ENCODE measurements around the gene MAML2.
"Not testable (repeated sequence)": the region's sequence is repeated elsewhere in the genome, so short reads cannot be mapped to it uniquely, and the experiment has no call there.

Gene MAML2

DNA sequence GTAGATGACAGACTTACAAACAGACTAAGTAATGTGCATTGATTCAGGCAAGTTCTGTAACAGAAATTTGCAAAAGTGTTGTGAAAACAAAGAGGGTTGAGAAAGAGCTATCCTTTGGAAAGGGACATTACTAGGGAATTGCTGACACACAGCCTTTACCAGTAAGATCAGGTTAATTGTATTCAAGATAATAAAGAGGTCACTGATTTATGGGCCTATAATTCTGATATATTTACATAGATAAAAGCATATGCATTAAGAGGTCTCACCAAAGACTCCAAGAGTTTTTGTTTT, 138.7 kb downstream of the MAML2 start:
- FAIRE-seq = no peak

DNA sequence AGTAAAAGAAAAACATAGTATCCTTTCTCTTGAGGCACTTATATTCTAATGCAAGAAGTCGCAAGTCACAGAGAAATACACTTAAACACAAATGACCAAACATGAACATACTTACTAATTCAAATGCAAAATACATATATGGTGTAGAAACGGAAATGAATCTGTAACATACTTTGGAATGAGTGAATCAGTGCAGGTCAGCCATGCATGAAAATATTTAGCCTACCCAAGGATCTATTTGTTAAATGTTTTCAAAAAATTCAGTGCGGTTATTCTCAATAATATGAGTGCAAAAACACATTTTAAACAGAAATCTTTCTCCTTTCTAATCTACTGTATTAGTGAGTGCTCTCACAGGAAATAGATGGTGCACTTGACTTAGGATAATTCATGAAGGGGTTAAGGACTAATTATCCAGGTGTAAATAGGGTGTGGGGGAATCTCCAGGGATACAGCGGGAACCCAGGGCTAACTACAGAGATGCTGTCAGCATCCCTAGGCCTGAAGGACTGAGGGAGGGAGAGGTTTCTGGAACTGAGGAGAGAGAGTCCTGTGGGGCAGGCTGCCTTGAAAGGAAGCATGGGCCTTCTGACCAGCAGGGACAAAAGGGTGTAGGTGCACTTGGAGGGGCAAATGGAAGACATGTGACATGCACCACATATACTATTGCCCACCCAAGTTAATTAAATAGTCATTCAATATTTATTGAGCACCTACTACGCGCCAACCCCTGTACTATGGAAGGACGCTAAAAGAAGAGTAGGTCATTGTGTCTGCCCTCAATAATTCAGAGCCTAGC, 139.2 kb downstream of the MAML2 start:
- FAIRE-seq = no peak

DNA sequence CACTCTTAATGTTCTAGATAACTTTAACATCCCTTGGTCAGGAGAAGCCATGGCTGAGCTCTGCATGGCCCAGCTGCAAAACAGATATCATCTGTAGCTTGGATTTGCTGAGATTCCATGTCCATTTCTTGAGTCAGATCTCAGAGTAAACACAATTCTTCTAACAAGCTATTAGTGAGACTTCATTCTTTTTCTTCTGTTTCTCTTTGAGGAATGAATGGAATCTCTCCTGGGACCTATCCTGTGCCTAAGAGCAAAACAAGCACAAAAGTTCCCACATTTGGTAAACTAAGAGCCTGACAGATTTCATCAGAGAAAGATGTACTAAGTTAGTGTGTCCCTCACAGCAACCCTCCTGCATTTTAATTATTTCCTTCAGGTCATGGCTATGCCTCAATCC, 142.8 kb downstream of the MAML2 start:
- no peak for FAIRE-seq

DNA sequence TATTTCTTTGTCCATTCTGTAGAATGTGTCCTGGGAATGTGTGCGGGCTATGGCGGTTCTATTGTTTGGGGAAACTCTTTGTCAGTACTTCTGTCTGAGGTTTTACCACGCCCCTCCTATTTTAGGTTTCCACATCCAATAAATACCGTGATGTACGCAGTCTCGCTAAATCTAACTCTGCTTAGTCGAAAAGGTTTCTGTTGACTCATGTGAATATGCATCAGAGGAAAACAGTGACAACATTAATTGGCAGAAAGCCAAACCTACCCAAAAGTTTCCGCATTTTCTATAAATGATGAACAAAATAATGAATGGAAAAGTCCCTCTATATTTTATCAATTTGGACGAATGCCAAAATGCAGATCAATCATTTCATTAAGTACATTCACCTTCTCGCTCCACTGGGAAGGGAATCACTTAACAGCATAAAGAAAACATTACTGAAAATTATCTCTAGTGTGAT, 143.4 kb downstream of the MAML2 start:
- FAIRE-seq = no peak

DNA sequence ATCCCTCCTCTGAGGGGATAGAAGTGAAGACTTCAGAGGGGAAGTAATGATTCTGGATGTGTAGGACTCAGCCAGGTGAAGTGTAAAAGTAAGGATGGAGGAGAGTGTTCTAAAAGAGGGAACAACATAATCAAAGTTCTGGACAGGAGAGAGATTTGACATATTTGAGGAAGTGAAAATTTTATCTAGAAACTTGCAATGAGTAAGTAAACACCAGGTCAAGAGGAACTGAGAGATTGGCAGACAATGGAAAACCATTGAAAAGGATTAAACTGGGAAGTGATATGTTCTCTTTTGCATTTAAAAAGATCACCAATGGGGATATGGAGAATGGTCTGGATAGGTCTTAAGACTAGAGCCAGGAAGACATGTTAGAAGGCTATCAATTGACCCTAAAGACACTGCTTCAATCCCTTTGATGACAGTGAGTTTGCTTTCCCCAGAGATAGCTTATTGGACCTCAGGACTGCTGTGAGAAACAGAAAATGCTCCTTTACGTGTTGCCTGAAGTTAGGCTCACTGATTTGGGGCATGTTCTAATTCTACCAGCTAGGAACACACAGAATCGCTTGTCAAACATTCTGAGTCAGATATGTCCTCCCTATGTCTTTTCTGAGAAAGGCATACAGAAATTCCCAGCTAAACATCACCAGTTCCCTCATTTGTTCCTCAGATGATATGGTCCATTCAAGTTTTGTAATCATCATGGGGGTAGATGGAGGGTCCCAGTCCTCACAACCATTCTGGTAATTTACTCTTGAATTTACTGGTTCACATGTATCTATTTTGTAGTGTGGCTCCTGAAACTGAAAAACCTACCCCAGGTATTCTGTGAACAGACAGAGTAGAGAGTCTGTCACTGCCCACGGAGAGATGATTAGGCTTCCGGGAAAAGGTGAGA, 144.9 kb downstream of the MAML2 start:
- FAIRE-seq = no peak

DNA sequence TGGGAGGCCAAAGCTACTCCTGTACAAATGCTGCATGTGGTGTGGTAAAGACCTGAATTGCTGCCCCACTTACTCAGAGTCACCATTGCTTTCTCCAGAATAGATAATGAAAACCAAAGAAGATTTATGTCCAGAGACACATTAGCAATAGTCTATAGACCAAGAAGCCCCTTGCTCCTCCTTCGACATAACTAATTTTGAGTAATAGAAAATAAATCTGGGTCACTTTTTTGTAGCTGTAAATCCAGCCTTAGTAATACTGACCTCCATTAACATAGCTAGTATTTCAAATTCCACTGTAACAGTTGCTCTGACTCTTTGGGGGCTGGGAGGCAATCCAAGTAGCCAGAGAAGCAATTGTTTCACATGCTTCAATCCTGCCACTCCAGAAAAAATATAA, 145.9 kb downstream of the MAML2 start:
- FAIRE-seq = no peak

DNA sequence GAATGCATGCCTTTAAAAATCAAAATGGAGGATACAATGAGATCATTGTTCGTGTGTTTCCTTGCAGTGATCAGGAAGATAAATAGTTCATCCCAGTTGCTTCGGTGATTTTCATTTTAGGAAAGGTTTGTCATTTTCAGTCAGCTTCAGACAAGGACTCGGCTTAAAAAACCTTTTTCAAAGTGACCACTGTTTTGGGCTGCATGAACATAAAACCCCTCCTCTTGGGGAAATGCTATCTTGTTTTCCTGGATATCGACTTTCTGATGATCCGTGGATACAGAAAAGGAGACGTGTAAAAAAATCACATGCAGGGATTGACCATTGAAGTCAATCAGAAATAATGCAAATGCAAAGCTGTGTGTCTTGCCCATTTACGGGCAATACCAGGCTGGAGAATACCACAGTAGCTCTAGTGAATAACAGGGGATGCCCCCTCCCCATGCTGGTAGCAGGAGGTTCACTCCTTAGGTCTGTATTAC, 146.8 kb downstream of the MAML2 start:
- no peak for FAIRE-seq

DNA sequence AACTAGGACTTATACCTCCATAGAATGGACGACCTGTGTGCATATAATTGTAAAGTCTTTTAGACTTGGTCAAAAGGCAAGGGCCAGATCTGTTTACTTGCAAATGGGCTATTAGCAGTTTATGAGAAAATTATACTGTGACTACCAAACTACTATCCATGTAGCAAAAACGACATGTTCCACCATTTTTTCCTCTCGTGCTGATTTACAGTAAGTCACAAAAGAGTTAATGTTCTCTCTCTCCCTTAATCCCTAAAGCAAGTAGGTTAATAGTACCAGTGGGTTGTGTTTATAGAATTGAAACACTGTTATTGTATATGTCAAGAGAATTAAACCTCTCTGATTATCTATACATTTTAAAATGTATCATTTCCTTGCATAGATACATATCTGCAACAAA, 147.3 kb downstream of the MAML2 start:
- no peak for FAIRE-seq

DNA sequence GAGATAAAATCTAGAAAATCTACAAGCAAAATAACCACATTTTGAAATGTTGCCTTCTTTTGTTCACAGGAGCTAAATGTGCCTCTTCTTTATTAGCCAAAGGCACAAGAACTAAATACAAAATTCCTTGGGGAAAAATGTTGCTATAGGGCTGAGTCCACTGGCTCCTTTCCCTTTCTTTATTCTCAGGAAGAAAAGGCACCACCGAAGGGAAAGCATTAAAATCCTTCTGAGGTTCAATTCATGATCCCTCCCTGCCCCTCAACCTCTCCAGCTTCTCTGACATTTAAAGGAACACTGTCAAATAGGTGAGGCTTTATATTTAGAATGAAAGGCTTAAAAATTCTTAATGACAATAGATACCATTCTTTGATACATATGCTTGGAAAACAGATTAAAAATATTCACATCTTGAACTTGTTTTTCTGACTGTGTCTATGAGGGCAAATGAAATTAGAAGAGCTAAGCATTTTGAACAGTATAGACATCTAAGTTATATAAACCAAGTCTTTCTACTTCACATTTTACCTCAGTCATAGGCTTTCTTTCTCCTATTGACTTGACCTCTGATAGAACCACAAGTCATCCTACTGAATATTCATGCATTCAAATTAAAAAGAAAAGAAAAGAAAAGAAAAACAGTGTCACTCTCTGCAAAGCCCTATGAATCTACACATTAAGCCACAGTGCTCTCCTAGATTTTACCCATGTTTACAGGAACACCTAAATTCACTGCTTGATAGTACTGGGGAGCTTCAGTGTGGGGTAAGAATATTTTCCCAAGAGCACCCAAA, 148.2 kb downstream of the MAML2 start:
- FAIRE-seq = no peak

DNA sequence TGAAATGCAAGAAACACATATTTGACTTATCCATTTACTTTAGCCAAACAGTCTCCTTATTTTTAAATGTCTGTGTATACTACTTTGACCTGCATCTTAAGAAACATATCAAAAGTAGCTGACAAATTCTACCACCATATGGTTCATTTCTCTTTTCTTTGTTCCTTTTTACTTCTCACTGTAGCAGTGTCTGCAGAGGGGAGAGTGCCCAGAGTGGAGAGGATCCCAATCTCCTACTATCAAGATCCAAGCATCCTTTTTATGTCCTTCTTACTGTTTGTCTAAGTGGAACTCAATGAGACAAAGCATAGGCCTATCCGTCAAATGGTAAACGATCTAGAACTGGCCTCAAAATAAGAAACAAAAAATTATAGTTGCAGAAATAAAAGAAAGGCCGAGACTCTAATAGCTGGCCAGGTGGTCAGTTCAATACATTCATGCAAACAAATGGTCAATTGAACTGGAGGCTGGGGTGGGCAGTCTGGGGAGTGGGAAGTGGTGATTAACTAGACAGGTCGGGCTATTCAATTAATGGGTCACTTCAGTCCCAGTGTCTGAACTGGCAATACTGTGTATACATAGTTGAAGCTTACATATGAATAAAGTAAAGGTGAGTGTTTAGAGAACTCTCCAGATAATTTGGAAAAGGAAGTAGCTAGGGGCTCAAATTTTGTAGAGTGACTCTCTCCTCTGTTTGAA, 149.1 kb downstream of the MAML2 start:
- no peak for FAIRE-seq

DNA sequence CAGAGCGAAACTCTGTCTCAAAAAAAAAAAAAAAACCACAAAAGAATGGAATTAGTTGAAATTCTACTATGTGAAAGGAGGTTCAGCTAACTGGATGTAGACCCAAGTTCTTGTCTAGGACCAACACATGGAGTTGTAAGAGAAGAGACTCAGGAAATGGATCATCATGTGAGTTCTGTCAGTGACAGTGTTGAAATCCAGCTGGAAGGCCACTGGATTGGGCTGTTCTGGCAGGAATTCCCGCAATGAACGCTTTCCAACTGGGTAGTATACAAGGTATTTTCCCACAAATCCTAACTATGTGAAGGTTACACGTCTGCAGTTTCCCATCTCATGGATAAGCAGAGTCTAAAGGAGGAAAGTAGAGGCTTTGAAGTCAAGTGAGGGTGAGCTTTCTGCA, 151.2 kb downstream of the MAML2 start:
- FAIRE-seq = no peak

DNA sequence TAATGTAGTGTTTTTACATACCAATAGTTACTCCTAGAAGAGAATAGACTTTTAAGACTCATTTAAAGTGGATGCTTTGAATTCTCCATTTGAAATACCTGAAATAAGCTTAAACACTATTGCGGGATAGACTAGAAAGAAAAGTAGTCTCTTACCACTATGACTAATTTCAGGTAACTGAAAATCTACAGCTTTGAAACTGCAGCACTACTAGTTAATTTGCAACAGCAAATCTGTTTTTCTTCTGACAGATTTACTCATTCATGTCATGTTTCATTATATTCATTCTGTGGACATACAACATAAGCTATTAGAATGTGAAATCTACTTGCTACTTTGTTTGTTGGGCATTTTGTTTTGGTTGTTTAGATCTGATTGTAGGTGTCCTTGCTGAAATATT, 153.6 kb downstream of the MAML2 start:
- FAIRE-seq = no peak

DNA sequence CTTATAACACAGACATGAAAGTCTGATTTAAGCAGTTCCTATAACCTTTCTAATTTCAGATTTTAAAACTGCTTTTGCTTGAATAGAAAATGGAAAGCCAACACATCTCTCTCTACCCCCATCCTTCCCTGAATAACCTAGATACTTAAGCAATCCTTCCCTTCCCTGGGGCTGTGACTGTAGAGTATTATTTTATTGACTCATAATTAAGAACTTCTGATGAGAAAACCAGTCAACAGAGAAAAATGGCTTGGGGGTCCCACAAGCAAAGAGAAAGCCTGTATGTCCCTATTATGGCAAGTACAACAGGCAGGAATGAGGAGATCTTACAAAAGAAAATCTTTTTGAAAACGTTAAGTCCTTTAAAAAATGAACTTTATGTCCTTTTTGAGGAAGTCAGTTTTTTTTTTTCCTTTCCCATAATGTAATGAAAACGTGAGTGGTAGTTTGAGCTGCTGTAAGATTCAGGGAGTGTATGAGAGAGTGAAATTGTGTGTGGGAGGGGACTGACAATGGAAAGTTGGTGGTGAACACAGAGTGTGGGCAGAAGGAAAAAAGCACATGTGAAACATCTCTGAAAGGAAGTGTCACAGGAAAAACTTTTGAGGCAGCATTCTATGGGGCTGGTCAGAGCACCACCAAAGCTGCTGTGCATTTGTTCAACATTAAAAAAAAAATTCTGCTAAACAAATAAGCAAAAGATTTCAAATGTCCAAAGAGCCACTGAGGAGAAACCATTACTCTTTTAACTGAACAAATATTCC, 154.6 kb downstream of the MAML2 start:
- no peak for FAIRE-seq

DNA sequence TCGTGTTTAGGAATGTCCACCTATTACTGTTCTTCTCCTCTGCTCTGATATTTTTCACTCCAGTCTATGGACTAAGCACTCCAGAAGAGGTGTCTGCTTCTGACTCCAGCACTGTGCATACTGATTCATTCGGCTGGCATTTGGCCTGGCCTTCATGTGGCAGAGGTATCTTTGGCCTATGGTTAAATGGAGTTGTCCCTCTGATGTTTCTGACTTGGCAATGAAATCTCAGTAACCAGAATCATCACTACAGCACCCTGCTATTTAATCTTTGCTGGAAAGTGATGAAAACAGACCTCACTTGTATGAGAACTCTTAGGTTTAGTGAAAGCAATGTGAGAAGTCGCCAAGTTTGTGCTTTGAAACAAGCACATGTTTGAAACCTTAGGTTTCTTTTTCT, 155.2 kb downstream of the MAML2 start:
- FAIRE-seq = no peak

DNA sequence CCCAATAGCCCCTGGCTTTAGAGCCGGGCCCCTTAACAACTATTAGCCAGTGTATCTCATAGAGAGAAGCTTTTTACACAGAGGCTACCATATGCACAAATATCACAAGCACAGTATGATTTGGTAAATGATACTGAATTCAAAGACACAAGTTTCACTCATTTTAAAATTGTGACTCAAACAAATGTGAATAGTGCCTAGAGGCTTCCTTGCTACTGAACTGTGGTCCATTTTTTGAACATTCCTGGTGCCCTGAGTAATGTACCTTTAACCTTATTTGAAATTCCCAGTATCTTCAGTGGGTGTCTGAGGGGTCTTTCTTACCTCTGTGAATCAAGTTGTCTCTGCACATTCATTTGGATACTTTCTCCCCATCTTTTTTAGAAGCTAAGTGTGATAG, 156.2 kb downstream of the MAML2 start:
- no peak for FAIRE-seq

DNA sequence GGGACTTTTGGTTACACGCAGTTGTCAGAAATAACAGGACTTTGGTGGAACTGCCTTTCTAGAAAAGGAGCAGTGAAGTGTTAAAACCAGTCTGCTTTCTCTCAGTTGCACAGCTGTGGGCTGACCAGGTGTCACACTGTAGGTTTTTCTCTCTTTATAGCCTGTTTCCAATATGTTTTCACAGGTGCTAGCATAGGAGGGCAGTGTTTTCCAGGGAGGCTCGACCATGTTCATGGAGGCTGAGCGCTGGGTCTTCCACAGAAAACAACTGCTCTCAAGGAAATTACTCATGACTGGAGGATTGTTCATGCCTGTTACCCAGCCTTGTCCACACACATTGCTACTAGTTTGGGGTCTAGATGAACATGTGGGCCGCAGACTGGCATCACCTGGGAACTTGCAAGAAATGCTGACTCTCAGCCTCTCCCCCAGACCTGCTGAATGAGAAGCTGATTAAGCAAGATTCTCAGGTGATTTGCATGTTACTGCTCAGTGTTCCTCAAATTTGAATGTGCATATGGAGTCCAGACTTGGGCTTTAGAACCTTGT, 157.7 kb downstream of the MAML2 start:
- FAIRE-seq = no peak

DNA sequence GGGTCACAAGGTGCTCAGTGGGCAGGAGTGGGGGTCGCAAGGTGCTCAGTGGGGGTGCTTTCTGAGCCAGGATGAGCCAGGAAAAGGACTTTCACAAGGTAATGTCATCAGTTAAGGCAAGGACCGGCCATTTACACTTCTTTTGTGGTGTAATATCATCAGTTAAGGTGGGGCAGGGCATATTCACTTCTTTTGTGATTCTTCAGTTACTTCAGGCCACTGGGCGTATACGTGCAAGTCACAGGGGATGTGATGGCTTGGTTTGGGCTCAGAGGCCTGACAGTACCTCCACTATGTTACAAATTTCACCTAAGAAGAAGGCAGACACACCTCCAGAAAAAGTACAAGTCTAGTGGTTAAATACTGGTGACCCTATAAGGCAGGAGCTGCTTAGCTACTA, 162.1 kb downstream of the MAML2 start:
- FAIRE-seq = not testable (repeated sequence)

DNA sequence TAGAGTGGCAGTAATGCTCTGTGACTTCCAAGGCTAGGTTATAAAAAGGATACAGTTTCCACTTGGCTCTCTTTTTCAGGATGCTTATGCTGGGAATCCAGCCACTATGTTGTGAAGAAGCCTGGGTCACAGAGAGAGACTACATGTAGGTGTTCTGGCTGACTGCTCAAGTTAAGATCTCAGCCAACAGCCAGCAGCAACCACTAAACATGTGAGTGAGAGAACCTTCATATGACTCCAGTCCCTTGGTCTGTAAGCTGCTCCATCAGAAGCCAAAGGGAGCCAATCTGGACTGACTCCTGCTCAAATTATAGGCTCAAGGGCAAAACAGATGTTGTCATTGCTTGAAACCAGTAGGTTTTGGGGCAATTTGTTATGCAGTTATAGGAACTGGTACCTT, 162.7 kb downstream of the MAML2 start:
- FAIRE-seq = no peak

DNA sequence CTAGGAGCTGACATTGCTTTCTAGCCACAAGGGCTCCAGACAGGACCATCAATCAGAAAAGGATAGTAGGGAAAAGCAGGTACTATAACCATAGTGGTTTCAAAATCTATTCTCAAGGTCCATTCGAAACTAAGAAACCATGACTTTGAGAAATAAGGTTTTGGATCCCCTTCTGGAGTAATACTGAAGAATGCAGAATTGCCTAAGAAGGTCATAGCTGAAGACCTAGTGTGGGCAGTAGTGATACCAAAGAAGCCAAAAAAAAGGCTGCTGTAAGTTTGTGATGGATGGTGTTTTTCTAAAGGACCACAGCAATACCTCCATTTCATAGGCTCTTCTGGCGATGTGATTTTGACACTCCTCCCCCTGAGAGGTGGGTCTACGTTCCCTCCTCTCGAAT, 163.1 kb downstream of the MAML2 start:
- no peak for FAIRE-seq

DNA sequence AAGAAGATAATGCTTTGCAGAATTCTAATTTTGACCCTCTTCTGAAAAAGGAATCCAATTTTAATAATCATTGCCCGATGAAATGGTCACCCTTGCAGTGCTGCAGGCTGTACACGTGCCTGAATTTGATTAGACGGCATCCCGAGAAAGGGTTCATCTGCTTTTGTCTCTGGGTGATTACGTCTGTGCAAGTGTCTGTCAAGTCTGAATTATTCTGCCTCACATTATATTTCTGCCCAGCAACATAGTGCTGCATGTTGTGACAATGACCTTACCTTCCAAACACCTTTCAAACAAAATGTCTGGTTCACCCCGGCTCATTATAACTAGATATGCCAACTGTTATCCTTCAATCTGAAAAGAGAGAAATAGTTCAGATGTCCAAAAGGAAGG, 164.1 kb downstream of the MAML2 start:
- no peak for FAIRE-seq

DNA sequence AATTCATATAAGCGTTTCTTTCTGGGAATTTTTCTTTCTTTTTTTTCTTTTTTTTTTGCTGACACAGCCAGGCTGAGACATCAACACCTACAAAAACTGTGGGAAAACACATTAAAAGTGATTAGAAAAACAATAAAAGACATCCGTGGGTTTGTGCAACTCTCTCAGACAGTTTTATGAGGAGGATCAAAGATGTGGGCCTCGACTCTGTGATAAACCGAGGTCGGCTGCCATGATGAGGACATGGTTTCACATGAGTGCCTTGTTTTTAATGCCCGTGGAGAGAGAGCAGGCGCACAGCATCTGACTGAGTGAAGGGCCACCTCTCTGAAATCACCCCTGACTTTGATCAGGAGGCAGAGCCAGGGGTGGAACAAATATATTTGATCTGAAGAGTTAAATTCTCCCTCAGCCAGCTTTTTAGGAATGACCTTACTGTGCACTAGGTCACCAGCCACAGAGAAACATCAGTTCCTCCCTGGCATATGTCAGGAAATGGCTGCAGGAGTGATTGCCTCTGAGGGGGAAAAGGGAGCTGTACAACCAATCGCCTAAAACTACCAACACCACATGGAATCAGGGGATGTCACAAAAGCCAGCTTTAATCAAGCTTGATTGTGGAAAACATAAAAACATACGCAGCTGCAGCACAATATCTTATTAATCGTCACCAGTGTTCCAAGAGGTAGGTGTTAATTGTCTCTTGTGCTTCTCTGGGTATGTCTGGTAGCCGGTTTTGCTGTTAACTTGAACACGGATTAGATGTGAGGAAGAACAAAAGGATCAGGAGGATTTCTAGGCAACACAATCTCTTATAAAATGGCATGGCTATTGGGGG, 164.7 kb downstream of the MAML2 start:
- FAIRE-seq = no peak
